OCI-LY1 (cell line): ENCODE data around the gene CRADD.

Source experiments
- H2AFZ ChIP-seq: fragments of 200-600 bp; sonication (generic), shearing (Covaris generic); 2 replicates; pipeline ENCODE4 v1.6.0; 2014; ENCODE audit warnings: antibody characterized with exemption, mild to moderate bottlenecking, low read length
- H3F3A ChIP-seq: fragments of 200-600 bp; sonication (generic), shearing (Covaris generic); 2 replicates; pipeline ENCODE4 v1.6.0; 2014; ENCODE audit warnings: mild to moderate bottlenecking, antibody characterized with exemption, low read length, moderate library complexity; ENCODE audit not compliant: insufficient read depth
- H3K27ac ChIP-seq: fragments of 200-600 bp; sonication (generic); 2 replicates; pipeline ENCODE4 v1.5.1; 2014; ENCODE audit warnings: low read length, mixed run types, mild to moderate bottlenecking, low read depth; ENCODE audit not compliant: poor library complexity, severe bottlenecking
- H3K27me3 ChIP-seq: fragments of 200-600 bp; sonication (generic); 2 replicates; pipeline ENCODE4 v1.6.0; 2014; ENCODE audit warnings: antibody characterized with exemption, mild to moderate bottlenecking, low read length, moderate library complexity; ENCODE audit not compliant: insufficient read depth
- H3K36me3 ChIP-seq: fragments of 200-600 bp; sonication (generic); 2 replicates; pipeline ENCODE4 v1.6.1; 2014; ENCODE audit warnings: mild to moderate bottlenecking, antibody characterized with exemption, low read length, moderate library complexity, mixed read lengths; ENCODE audit not compliant: insufficient read depth
- H3K4me1 ChIP-seq: fragments of 200-600 bp; sonication (generic); 2 replicates; pipeline ENCODE4 v1.5.1; 2014; ENCODE audit warnings: mild to moderate bottlenecking, low read length, moderate library complexity; ENCODE audit not compliant: insufficient read depth, severe bottlenecking
- H3K4me2 ChIP-seq: fragments of 200-600 bp; sonication (generic), shearing (Covaris generic); 2 replicates; pipeline ENCODE4 v1.6.1; 2014; ENCODE audit warnings: low read length
- H3K4me3 ChIP-seq: fragments of 200-600 bp; sonication (generic); 2 replicates; pipeline ENCODE4 v1.5.1; 2014; ENCODE audit warnings: low read length, low read depth, mild to moderate bottlenecking, mixed read lengths; ENCODE audit not compliant: poor library complexity, severe bottlenecking
- H3K79me2 ChIP-seq: fragments of 200-600 bp; shearing (Covaris generic); 2 replicates; pipeline ENCODE4 v1.6.1; 2016; ENCODE audit warnings: mixed run types, low read length, mixed read lengths; ENCODE audit not compliant: insufficient read depth
- H3K9ac ChIP-seq: fragments of 200-600 bp; sonication (generic), shearing (Covaris generic); 2 replicates; pipeline ENCODE4 v1.6.1; 2014; ENCODE audit warnings: mild to moderate bottlenecking, low read length, mixed read lengths
- H3K9me2 ChIP-seq: fragments of 200-600 bp; sonication (generic), shearing (Covaris generic); 2 replicates; pipeline ENCODE4 v1.6.1; 2014; ENCODE audit warnings: low read depth, mild to moderate bottlenecking, low read length, mixed read lengths
- H3K9me3 ChIP-seq: fragments of 200-600 bp; shearing (Covaris generic); 2 replicates; pipeline ENCODE4 v1.6.1; 2014; ENCODE audit warnings: low read length, mixed read lengths
- H4K20me1 ChIP-seq: fragments of 200-600 bp; sonication (generic), shearing (Covaris generic); 2 replicates; pipeline ENCODE4 v1.6.0; 2016; ENCODE audit warnings: mild to moderate bottlenecking, low read length; ENCODE audit not compliant: insufficient read depth
- EZH2 ChIP-seq: fragments of 200-600 bp; sonication (generic), shearing (Covaris generic); IDR thresholded peaks from 2 replicates; pipeline ENCODE4 v1.8.0; 2017; ENCODE audit warnings: borderline replicate concordance, mixed run types, mild to moderate bottlenecking, antibody characterized with exemption, low read length, moderate library complexity, mixed read lengths
- TF ChIP-seq, protein P1 (sequence below): fragments of 200-600 bp; sonication (generic), shearing (Covaris generic); IDR thresholded peaks from 2 replicates; pipeline ENCODE4 v1.5.1; 2017; ENCODE audit warnings: mild to moderate bottlenecking, antibody characterized with exemption, low read length, moderate library complexity, mixed read lengths

CRADD gene

DNA sequence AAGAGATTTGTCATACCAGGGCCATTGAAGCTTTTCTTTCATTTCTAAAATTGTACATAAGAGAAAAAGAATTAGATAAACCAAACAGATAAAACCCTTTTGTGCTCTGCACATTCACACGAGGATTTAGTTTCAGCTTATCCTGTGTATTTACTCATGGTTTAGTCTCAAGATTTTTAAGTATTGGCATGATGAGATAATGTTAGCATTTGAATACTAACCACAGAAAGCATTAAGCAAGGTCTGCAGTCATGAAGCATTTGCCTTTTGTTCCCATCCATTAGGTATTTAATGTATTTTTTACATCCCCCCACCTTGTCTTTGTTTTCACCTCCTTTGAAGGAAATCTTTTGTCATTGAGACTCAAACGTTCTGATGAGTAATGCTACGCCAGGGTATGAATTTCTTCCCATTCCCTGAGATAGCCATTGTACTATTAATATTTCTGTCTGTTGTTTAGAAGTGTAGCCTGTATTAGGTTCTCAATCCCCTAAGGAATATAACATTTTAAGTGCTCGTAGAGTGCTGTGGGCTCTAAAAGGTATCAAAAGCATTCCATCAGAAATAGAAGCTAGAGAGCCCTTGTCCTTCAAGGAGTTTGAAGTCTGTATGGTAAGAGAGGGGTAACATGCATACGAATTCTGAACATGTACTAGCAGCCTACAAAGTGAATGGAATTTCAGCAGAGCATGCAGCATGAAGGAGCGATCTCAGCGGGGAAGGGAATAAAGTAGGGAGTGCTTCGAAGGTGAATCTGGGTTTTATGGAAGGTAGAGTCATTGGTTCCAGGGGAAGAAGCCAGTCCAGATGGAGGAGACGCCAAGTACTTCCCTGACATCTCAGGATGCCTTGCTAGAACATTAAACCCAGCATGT is 22.3 kb downstream of the CRADD start:
- H4K20me1 ChIP-seq = no peaks in the 10 kb centered on the region
- H3K4me1 ChIP-seq = no peaks in the 10 kb centered on the region
- no peaks in the 10 kb centered on the region for H3K9me2 ChIP-seq
- H3K36me3 ChIP-seq = no peaks in the 10 kb centered on the region
- no peak overlapping the region for H3K4me2 ChIP-seq
- H3K9ac ChIP-seq = no peak overlapping the region
- no peaks in the 10 kb centered on the region for H3K79me2 ChIP-seq
- no peaks in the 10 kb centered on the region for H3K9me3 ChIP-seq
- no peaks in the 10 kb centered on the region for H3K27me3 ChIP-seq
- no peaks in the 10 kb centered on the region for H3F3A ChIP-seq
- no peak overlapping the region for H3K27ac ChIP-seq
- TF ChIP-seq, protein P1, sequence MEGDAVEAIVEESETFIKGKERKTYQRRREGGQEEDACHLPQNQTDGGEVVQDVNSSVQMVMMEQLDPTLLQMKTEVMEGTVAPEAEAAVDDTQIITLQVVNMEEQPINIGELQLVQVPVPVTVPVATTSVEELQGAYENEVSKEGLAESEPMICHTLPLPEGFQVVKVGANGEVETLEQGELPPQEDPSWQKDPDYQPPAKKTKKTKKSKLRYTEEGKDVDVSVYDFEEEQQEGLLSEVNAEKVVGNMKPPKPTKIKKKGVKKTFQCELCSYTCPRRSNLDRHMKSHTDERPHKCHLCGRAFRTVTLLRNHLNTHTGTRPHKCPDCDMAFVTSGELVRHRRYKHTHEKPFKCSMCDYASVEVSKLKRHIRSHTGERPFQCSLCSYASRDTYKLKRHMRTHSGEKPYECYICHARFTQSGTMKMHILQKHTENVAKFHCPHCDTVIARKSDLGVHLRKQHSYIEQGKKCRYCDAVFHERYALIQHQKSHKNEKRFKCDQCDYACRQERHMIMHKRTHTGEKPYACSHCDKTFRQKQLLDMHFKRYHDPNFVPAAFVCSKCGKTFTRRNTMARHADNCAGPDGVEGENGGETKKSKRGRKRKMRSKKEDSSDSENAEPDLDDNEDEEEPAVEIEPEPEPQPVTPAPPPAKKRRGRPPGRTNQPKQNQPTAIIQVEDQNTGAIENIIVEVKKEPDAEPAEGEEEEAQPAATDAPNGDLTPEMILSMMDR = no peak
- TF ChIP-seq EZH2 = no peak
- H3K4me3 ChIP-seq = no peak overlapping the region
- no peak overlapping the region for H2AFZ ChIP-seq

DNA sequence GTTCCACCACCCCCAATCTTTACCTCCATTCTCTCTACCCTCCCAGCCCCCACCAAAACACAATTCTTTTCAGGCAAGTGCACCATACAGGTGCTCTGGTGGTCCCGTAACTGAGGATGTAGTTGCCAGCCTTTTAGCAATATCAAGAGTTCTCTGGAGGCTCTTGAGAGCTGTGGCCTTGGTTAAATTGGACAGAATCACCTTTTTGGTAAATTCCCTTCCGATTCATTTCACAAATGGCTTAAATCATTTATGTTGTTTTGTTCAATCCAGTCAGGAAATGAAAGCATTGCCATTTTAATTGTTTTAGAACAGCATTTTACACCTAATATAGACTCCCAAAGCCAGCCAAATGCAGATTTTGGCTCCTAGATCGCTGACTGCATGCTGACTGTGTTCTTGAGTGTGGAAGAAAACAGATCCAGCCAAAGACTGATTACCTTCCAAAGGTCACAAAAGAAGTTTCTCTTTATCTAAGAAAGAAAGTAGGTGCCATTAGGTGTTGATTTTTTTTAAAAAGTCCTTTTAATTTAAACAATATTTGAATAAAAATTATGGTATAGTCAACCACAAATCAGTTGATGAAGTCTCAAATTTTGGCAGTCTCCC is 25.6 kb downstream of the CRADD start:
- Histone ChIP-seq H3K9me3 (no peaks in the 10 kb centered on the region), H4K20me1 (no peaks in the 10 kb centered on the region), H3K27ac (no peak overlapping the region), H3K36me3 (no peaks in the 10 kb centered on the region), H3F3A (no peaks in the 10 kb centered on the region), H3K79me2 (no peaks in the 10 kb centered on the region), H3K4me1 (no peaks in the 10 kb centered on the region), H3K4me2 (no peak overlapping the region), H3K9me2 (no peaks in the 10 kb centered on the region), H3K9ac (no peak overlapping the region), H2AFZ (no peak overlapping the region), H3K27me3 (no peaks in the 10 kb centered on the region), H3K4me3 (no peak overlapping the region)
- TF ChIP-seq EZH2 = no peak
- TF ChIP-seq, protein P1 = no peak

DNA sequence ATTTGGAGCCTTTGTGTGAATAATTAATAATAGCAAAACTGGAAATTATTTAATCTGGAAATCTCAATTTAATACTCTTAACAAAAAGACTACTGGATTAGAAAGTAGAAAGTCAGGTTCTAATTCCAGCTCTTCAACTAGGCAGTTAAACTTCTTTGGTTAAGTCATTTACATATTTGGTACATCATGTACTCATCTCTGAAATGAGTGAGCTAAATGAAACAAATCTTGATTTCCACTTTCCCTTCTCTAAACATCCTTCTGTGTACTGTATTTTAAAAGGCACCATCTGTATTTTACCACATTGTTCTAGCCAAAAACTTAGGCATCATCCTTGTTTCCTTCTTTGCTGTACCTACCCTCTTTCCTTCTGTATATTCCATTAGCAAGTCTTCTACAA is 26.9 kb downstream of the CRADD start:
- no peak overlapping the region for H3K27ac ChIP-seq
- H2AFZ ChIP-seq = no peak overlapping the region
- H3K36me3 ChIP-seq = no peaks in the 10 kb centered on the region
- H3K27me3 ChIP-seq = no peaks in the 10 kb centered on the region
- H4K20me1 ChIP-seq = no peaks in the 10 kb centered on the region
- no peak overlapping the region for H3K4me2 ChIP-seq
- H3F3A ChIP-seq = no peaks in the 10 kb centered on the region
- H3K9ac ChIP-seq = no peak overlapping the region
- H3K9me2 ChIP-seq = no peaks in the 10 kb centered on the region
- no peak overlapping the region for H3K4me3 ChIP-seq
- no peaks in the 10 kb centered on the region for H3K79me2 ChIP-seq
- H3K9me3 ChIP-seq = no peaks in the 10 kb centered on the region
- TF ChIP-seq, protein P1 = no peak
- no peak for TF ChIP-seq EZH2
- no peaks in the 10 kb centered on the region for H3K4me1 ChIP-seq
